NCI-H510A (cell line): Measurements from ENCODE around the gene CDCA5.

Experiments used
- DNase-seq: peaks from one replicate; lab custom pipeline; 2025; lab: John Stamatoyannopoulos, UW

Gene CDCA5

GRCh38 chr11:65083834-65084597, at the start of gene CDCA5, which contains the start of gene ZFPL1:
TSS of gene CDCA5 (minus strand) at chr11:65084040. CDS start at chr11:65083978, 62 bp downstream.
TSS of gene ZFPL1 (plus strand) at chr11:65084222. CDS start at chr11:65084699, 477 bp downstream.
- DNase-seq, result peak; percentile 92

GRCh38 chr11:65132988-65133700, 49.3 kb upstream of the CDCA5 start:
- DNase-seq, result peak; percentile 66

- DNase-seq, result no peak
These were observed 48.6 kb upstream of the CDCA5 start for GRCh38 chr11:65132238-65132987.

GRCh38 chr11:65131895-65132237, 48.0 kb upstream of the CDCA5 start:
- DNase-seq, result no peak

GRCh38 chr11:65131417-65131776, 47.6 kb upstream of the CDCA5 start:
- no peak for DNase-seq

GRCh38 chr11:65130631-65131416, 47.0 kb upstream of the CDCA5 start:
- no peak for DNase-seq

GRCh38 chr11:65129649-65130441, 46.0 kb upstream of the CDCA5 start:
- DNase-seq, result no peak

GRCh38 chr11:65128182-65129145, 44.6 kb upstream of the CDCA5 start:
- DNase-seq, result no peak

GRCh38 chr11:65127473-65128181, 43.8 kb upstream of the CDCA5 start:
- DNase-seq, result no peak

- DNase-seq, result no peak
These were observed 42.9 kb upstream of the CDCA5 start for GRCh38 chr11:65126624-65127274.

GRCh38 chr11:65125197-65126056, 41.6 kb upstream of the CDCA5 start:
- DNase-seq, result no peak

GRCh38 chr11:65124480-65125196, 40.8 kb upstream of the CDCA5 start:
- DNase-seq, result no peak

GRCh38 chr11:65121865-65122696, 38.2 kb upstream of the CDCA5 start, which contains the start of the genes FAU and MRPL49:
TSS of gene FAU (minus strand) at chr11:65122134. CDS start at chr11:65121813, 321 bp downstream.
TSS of gene MRPL49 (plus strand) at chr11:65122321. CDS start at chr11:65122347, 26 bp downstream.
- peak; percentile 98 for DNase-seq

GRCh38 chr11:65121447-65121864, 37.6 kb upstream of the CDCA5 start:
- DNase-seq, result no peak

- DNase-seq, result no peak
These were observed 37.0 kb upstream of the CDCA5 start for GRCh38 chr11:65120831-65121230.

- DNase-seq, result no peak
These were observed 35.8 kb upstream of the CDCA5 start for GRCh38 chr11:65119670-65119995.
